HepG2 (cell line): ENCODE results near the gene OSBPL2. TPM values are rescaled to one million over a fixed set of nuclear protein-coding genes. Genes with fewer than 3 reads are reported as not detected.
A peak's percentile ranks its signal among the peaks of the same experiment; 100 is the strongest.

ENCODE experiments used
- ATAC-seq: fragments of 200-7000 bp; cut with Tn5 transposase; 3 replicates; pipeline ENCODE4 v1.9.1; 2020; ENCODE audit warnings: mild to moderate bottlenecking, moderate library complexity
- BruUV-seq: library from RNA; stranded (reverse); fragments of 400-500 nt; replicated peaks from 2 replicates; lab custom pipeline; 2021; lab: Mats Ljungman, UMichigan
- CTCF ChIA-PET: fragments of 300-600 bp; formaldehyde crosslinking; extraction: SDS; loops from one replicate; lab custom pipeline; 2021; ENCODE audit warnings: low total read pairs, inconsistent platforms, low intra/inter-chr PET ratio; lab: Yijun Ruan, JAX
- POLR2A ChIA-PET: fragments of 350-600 bp; sonication (Branson Sonifier 250); formaldehyde crosslinking; loops from one replicate; lab custom pipeline; 2020; ENCODE audit warnings: antibody characterized with exemption, inconsistent platforms; lab: Yijun Ruan, JAX
- DNase-seq: peaks from one replicate; pipeline ENCODE4 v3.0.0-alpha.2; 2015; ENCODE audit warnings: low spot score
- FAIRE-seq: peaks from 3 replicates; lab custom pipeline; 2011; peaks lifted over from hg19 to GRCh38; lab: Jason Lieb, UNC
- H2AFZ ChIP-seq: one replicate; pipeline ENCODE4 v1.6.1; 2011; ENCODE audit warnings: low read length, inconsistent platforms
- H3K27ac ChIP-seq: fragments of 300-600 bp; 3 replicates; pipeline ENCODE4 v1.8.0; 2011; ENCODE audit warnings: mixed run types, mild to moderate bottlenecking, mixed read lengths, low read length, inconsistent platforms; ENCODE audit not compliant: insufficient read depth; ENCODE audit errors: extremely low read length
- H3K27me3 ChIP-seq, 2 experiments: fragments of 200-600 bp in 1 of 2; 2 replicates in 1 of 2; 3 replicates in 1 of 2; pipeline versions ENCODE4 v1.6.0 to v1.8.0; 2011; ENCODE audit warnings: low read length in 2 of 2, mild to moderate bottlenecking in 2 of 2, moderate library complexity in 2 of 2, inconsistent platforms in 1 of 2; ENCODE audit not compliant: insufficient read depth in 2 of 2, control insufficient read depth in 1 of 2
- H3K36me3 ChIP-seq, 2 experiments: fragments of 200-600 bp in 1 of 2; replicated peaks in 1 of 2; 2 replicates in 1 of 2; 3 replicates in 1 of 2; pipeline versions ENCODE4 v1.5.1 to v1.8.0; 2011; ENCODE audit warnings: low read length in 2 of 2, inconsistent platforms in 1 of 2; ENCODE audit not compliant: insufficient read depth in 2 of 2, control insufficient read depth in 1 of 2
- H3K4me1 ChIP-seq: 2 replicates; pipeline ENCODE4 v1.5.1; 2012; ENCODE audit warnings: low read length, inconsistent platforms; ENCODE audit not compliant: insufficient read depth
- H3K4me2 ChIP-seq: 2 replicates; pipeline ENCODE4 v1.6.0; 2011; ENCODE audit warnings: low read depth, low read length, inconsistent platforms
- H3K4me3 ChIP-seq, 3 experiments: fragments of 200-600 bp in 1 of 3; sonication (generic), shearing (Covaris generic) in 1 of 3; replicated peaks in 1 of 3; 2 replicates each; pipeline ENCODE4 v1.5.1; 2011 to 2016; ENCODE audit warnings: low read length in 3 of 3, inconsistent platforms in 2 of 3, low read depth in 2 of 3, mild to moderate bottlenecking in 2 of 3, control low read depth in 1 of 3, mixed read lengths in 1 of 3; ENCODE audit not compliant: insufficient read depth in 1 of 3
- H3K79me2 ChIP-seq: one replicate; pipeline ENCODE4 v1.6.1; 2011; ENCODE audit warnings: low read length, inconsistent platforms; ENCODE audit not compliant: insufficient read depth
- H3K9ac ChIP-seq: 2 replicates; pipeline ENCODE4 v1.6.0; 2011; ENCODE audit warnings: mild to moderate bottlenecking, low read depth, low read length, inconsistent platforms; ENCODE audit not compliant: insufficient read depth
- H3K9me3 ChIP-seq: 2 replicates; pipeline ENCODE4 v1.5.1; 2012; ENCODE audit warnings: mild to moderate bottlenecking, low read length
- H4K20me1 ChIP-seq: 2 replicates; pipeline ENCODE4 v1.6.0; 2011; ENCODE audit warnings: inconsistent platforms, mild to moderate bottlenecking, low read length, moderate library complexity; ENCODE audit not compliant: insufficient read depth
- ARNT2 ChIP-seq: sonication (generic); formaldehyde crosslinking; IDR thresholded peaks from 2 replicates; pipeline ENCODE4 v1.8.0; 2022; ENCODE audit warnings: mild to moderate bottlenecking, low read depth, missing genetic modification reagents, moderate library complexity
- CBX5 ChIP-seq: sonication (generic); formaldehyde crosslinking; IDR thresholded peaks from 2 replicates; pipeline ENCODE4 v1.4.0; 2020; ENCODE audit warnings: missing genetic modification reagents, borderline replicate concordance
- CSRNP2 ChIP-seq: sonication (generic); formaldehyde crosslinking; conservative IDR thresholded peaks from 2 replicates; pipeline ENCODE4 v1.8.0; 2022; ENCODE audit warnings: low read depth, missing genetic modification reagents
- FOXK2 ChIP-seq: fragments of 450-650 bp; IDR thresholded peaks from 2 replicates; pipeline ENCODE4 v1.6.1; 2016
- GABPB1 ChIP-seq: IDR thresholded peaks from 2 replicates; pipeline ENCODE4 v1.6.1; 2016; ENCODE audit warnings: mild to moderate bottlenecking, missing genetic modification reagents, moderate library complexity, missing compliant biosample characterization
- HIVEP1 ChIP-seq: sonication (generic); formaldehyde crosslinking; IDR thresholded peaks from 2 replicates; pipeline ENCODE4 v1.4.0; 2020; ENCODE audit warnings: mild to moderate bottlenecking, missing genetic modification reagents
- HMGXB4 ChIP-seq, 2 experiments: sonication (generic) in 1 of 2; formaldehyde crosslinking in 1 of 2; IDR thresholded peaks; 2 replicates each; pipeline versions ENCODE4 v1.4.0 to v1.6.1; 2018 to 2020; ENCODE audit warnings: missing genetic modification reagents in 2 of 2, borderline replicate concordance in 1 of 2, low read depth in 1 of 2, mild to moderate bottlenecking in 1 of 2, missing biosample characterization in 1 of 2
- HNF4G ChIP-seq, 2 experiments: sonication (generic) in 1 of 2; formaldehyde crosslinking in 1 of 2; IDR thresholded peaks; 2 replicates each; pipeline versions ENCODE4 v1.4.0 to v1.6.1; 2011 to 2020; ENCODE audit warnings: borderline replicate concordance in 2 of 2, low read depth in 2 of 2, mild to moderate bottlenecking in 2 of 2, low read length in 1 of 2, missing genetic modification reagents in 1 of 2, moderate library complexity in 1 of 2
- KDM2A ChIP-seq: sonication (generic); formaldehyde crosslinking; IDR thresholded peaks from 2 replicates; pipeline ENCODE4 v1.4.0; 2020; ENCODE audit warnings: low read depth, missing genetic modification reagents, borderline replicate concordance
- LCORL ChIP-seq, 2 experiments: fragments of 450-650 bp in 1 of 2; sonication (generic) in 1 of 2; formaldehyde crosslinking in 1 of 2; IDR thresholded peaks; 2 replicates each; pipeline versions ENCODE4 v1.5.0 to v1.6.1; 2017 to 2020; ENCODE audit warnings: antibody characterized with exemption in 1 of 2, missing genetic modification reagents in 1 of 2
- PBX3 ChIP-seq: sonication (generic); formaldehyde crosslinking; IDR thresholded peaks from 2 replicates; pipeline ENCODE4 v1.8.1; 2023; ENCODE audit warnings: missing genetic modification reagents, inconsistent platforms, borderline replicate concordance
- SOX13 ChIP-seq, 3 experiments: fragments of 450-650 bp in 1 of 3; sonication (generic) in 1 of 3; formaldehyde crosslinking in 1 of 3; IDR thresholded peaks in 2 of 3; conservative IDR thresholded peaks in 1 of 3; 2 replicates each; pipeline versions ENCODE4 v1.5.0 to v1.6.1; 2016 to 2020; ENCODE audit warnings: antibody characterized with exemption in 1 of 3, mild to moderate bottlenecking in 1 of 3, missing compliant biosample characterization in 1 of 3, missing genetic modification reagents in 1 of 3, moderate library complexity in 1 of 3
- ZNF205 ChIP-seq: IDR thresholded peaks from 2 replicates; pipeline ENCODE4 v1.6.1; 2018; ENCODE audit warnings: missing biosample characterization, missing genetic modification reagents
- ZNF629 ChIP-seq: sonication (generic); formaldehyde crosslinking; conservative IDR thresholded peaks from 2 replicates; pipeline ENCODE4 v1.5.0; 2020; ENCODE audit warnings: missing genetic modification reagents
- ZNF768 ChIP-seq: sonication (generic); formaldehyde crosslinking; IDR thresholded peaks from 2 replicates; pipeline ENCODE4 v1.4.0; 2020; ENCODE audit warnings: missing genetic modification reagents
- ZNF775 ChIP-seq: sonication (generic); formaldehyde crosslinking; IDR thresholded peaks from 2 replicates; pipeline ENCODE4 v1.4.0; 2020; ENCODE audit warnings: missing genetic modification reagents, mild to moderate bottlenecking, moderate library complexity, borderline replicate concordance
- WGBS: methylation state at CpG from one replicate; pipeline ENCODE4 v1.1.6; 2017; ENCODE audit warnings: low lambda C conversion rate; 5-methylcytosine and 5-hydroxymethylcytosine counted together
- in situ Hi-C: cut with HindIII; loops from 2 replicates; pipeline ENCODE4 v1.10.0; 2017; ENCODE audit warnings: low pct_unique_long_range_greater_than_20kb; ENCODE audit not compliant: extremely low pct_ligation_motif_present
- intact Hi-C: fragments of 100-400 bp; cut with micrococcal nuclease; formaldehyde crosslinking; loops from one replicate; pipeline ENCODE4 v1.10.0; 2022; ENCODE audit not compliant: unreplicated experiment
- polyA plus RNA-seq, 8 experiments: library from polyadenylated mRNA; depleted of rRNA in 3 of 8; stranded (reverse) in 7 of 8; unstranded in 1 of 8; fragments of >200 nt; fragmentation: Illumina TruSeq in 4 of 8; extraction: Trizol in 4 of 8; gene quantifications; 2 replicates each; pipeline versions ENCODE4 v1.2.1 to v1.2.3, GENCODE V29; 2011 to 2016; ENCODE audit warnings: low read depth in 4 of 8, missing spikeins in 1 of 8, mixed read lengths in 1 of 8; ENCODE audit not compliant: insufficient read depth in 1 of 8
- total RNA-seq, 5 experiments: library from RNA; depleted of rRNA; stranded (reverse); fragments of >200 nt; fragmentation: Illumina TruSeq; extraction: Trizol; gene quantifications; 2 replicates each; pipeline ENCODE4 v1.2.3, GENCODE V29; 2016; ENCODE audit warnings: low read depth in 1 of 5

Gene OSBPL2
- total and polyA plus RNA-seq, 2 of the 13 experiments (the other 11 are each of a cell fraction or from before 2014, with no cell fraction given), result 18.5 to 37.4 TPM

- intact Hi-C loops (no loop called here), in situ Hi-C loops (no loop called here)
- Histone ChIP-seq H3K79me2 (no peaks in the 10 kb centered on the region), H3K9ac (no peak overlapping the region), H3K36me3 (no peaks in the 10 kb centered on the region), H3K27ac (no peak overlapping the region), H3K4me1 (peaks cover 18% of the 10 kb centered on the region), H2AFZ (no peak overlapping the region), H3K4me2 (peak overlapping the region; percentile 53; the same call in 1 of the 2 replicates), H3K4me3 (peak overlapping the region in 1 of 3 experiments; percentile 21; a peak in 1 of 6 replicates), H3K27me3 (peaks cover 32 to 51% of the 10 kb centered on the region in 2 experiments), H4K20me1 (no peaks in the 10 kb centered on the region; the same call in 1 of the 2 replicates), H3K9me3 (no peaks in the 10 kb centered on the region)
- ATAC-seq (peak; percentile 19), FAIRE-seq (no peak), DNase-seq (no peak)
- 26% methylated on average over 19 of the region's 21 CpGs for WGBS
- CTCF ChIA-PET, result interaction anchor here (1.6 kb wide), 1 partner anchor 199 kb away, joined by 3 read pairs; no protein-coding TSS in a partner anchor
- POLR2A ChIA-PET, result no interaction called here
- 0 out of 2 replicates have a peak, but pooled peaks have one; percentile 43 for TF ChIP-seq ZNF629 (CRISPR knock-in tag)
- TF ChIP-seq ZNF775, result no peak
- no peak for TF ChIP-seq LCORL (IDR thresholded peaks at IDR 0.05)
- peak; percentile 5; the same call in 1 of the 2 replicates for TF ChIP-seq LCORL (CRISPR knock-in tag; IDR thresholded peaks at IDR 0.05)
- no peak for TF ChIP-seq PBX3 (CRISPR knock-in tag)
- TF ChIP-seq HMGXB4 (CRISPR knock-in tag; IDR thresholded peaks at IDR 0.05; ENCODE audit: borderline replicate concordance in 1 of 2, low read depth in 1 of 2), result 0 out of 4 replicates have a peak, but pooled peaks of 1 of the 2 experiments have one; percentile 14
- TF ChIP-seq ARNT2, result no peak
- peak; percentile 8; the same call in 1 of the 2 replicates for TF ChIP-seq ZNF768 (CRISPR knock-in tag)
- no peak for TF ChIP-seq CBX5
- TF ChIP-seq KDM2A (CRISPR knock-in tag), result peak; percentile 37; the same call in 1 of the 2 replicates
- no peak for TF ChIP-seq FOXK2
- no peak for TF ChIP-seq SOX13 (IDR thresholded peaks at IDR 0.05)
- no peak for TF ChIP-seq SOX13 (CRISPR knock-in tag; conservative IDR thresholded peaks at IDR 0.05 in 1 of 2, IDR thresholded peaks at IDR 0.05 in 1 of 2)
- TF ChIP-seq CSRNP2 (CRISPR knock-in tag), result no peak
- no peak for TF ChIP-seq HNF4G (IDR thresholded peaks at IDR 0.05; ENCODE audit: borderline replicate concordance, low read depth, low read length)
- no peak for TF ChIP-seq HNF4G (CRISPR knock-in tag; IDR thresholded peaks at IDR 0.05; ENCODE audit: borderline replicate concordance, low read depth)
- TF ChIP-seq HIVEP1 (CRISPR knock-in tag), result 0 out of 2 replicates have a peak, but pooled peaks have one; percentile 28
- no peak for TF ChIP-seq ZNF205 (CRISPR knock-in tag)
- peak; percentile 19; the same call in 1 of the 2 replicates for TF ChIP-seq GABPB1 (CRISPR knock-in tag)
- no TSS peak for BruUV-seq
Observed at GRCh38 chr20:62210496-62210855, 27.8 kb upstream of the OSBPL2 start.
